Measurements from ENCODE around the gene CSNK1D. TPM values are rescaled to one million over a fixed set of nuclear protein-coding genes. Genes with fewer than 3 reads are reported as not detected.

CSNK1D gene
- total RNA-seq, 1 experiment from 2014 or later = 234 TPM

DNA sequence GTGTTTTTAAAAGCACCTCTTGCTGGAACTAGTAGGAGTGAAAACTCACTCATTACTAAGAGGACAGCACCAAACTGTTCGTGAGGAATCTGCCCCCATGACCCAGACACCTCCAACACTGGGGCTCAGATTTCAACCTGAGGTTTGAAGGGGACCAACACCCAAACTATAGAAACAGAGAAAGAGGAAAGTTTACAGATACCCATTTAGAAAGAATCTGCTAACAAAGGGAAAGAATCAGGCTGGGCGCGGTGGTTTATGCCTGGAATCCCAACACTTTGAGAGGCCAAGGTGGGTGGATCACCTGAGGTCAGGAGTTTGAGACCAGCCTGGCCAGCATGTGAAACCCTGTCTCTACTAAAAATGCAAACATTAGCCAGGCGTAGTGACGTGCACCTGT, 3.4 kb upstream of the CSNK1D start:
- TF ChIP-seq, protein P1, sequence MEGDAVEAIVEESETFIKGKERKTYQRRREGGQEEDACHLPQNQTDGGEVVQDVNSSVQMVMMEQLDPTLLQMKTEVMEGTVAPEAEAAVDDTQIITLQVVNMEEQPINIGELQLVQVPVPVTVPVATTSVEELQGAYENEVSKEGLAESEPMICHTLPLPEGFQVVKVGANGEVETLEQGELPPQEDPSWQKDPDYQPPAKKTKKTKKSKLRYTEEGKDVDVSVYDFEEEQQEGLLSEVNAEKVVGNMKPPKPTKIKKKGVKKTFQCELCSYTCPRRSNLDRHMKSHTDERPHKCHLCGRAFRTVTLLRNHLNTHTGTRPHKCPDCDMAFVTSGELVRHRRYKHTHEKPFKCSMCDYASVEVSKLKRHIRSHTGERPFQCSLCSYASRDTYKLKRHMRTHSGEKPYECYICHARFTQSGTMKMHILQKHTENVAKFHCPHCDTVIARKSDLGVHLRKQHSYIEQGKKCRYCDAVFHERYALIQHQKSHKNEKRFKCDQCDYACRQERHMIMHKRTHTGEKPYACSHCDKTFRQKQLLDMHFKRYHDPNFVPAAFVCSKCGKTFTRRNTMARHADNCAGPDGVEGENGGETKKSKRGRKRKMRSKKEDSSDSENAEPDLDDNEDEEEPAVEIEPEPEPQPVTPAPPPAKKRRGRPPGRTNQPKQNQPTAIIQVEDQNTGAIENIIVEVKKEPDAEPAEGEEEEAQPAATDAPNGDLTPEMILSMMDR (IDR thresholded peaks at IDR 0.05) = no peak
- TF ChIP-seq POLR2AphosphoS5 (IDR thresholded peaks at IDR 0.05; ENCODE audit: low read depth, low read length) (no peak), SIN3A (IDR thresholded peaks at IDR 0.05; ENCODE audit: borderline replicate concordance, insufficient read depth, low read depth, low read length) (no peak), TCF7L2 (IDR thresholded peaks at IDR 0.05; ENCODE audit: low read depth, low read length) (no peak)
- TF ChIP-seq, protein P2, sequence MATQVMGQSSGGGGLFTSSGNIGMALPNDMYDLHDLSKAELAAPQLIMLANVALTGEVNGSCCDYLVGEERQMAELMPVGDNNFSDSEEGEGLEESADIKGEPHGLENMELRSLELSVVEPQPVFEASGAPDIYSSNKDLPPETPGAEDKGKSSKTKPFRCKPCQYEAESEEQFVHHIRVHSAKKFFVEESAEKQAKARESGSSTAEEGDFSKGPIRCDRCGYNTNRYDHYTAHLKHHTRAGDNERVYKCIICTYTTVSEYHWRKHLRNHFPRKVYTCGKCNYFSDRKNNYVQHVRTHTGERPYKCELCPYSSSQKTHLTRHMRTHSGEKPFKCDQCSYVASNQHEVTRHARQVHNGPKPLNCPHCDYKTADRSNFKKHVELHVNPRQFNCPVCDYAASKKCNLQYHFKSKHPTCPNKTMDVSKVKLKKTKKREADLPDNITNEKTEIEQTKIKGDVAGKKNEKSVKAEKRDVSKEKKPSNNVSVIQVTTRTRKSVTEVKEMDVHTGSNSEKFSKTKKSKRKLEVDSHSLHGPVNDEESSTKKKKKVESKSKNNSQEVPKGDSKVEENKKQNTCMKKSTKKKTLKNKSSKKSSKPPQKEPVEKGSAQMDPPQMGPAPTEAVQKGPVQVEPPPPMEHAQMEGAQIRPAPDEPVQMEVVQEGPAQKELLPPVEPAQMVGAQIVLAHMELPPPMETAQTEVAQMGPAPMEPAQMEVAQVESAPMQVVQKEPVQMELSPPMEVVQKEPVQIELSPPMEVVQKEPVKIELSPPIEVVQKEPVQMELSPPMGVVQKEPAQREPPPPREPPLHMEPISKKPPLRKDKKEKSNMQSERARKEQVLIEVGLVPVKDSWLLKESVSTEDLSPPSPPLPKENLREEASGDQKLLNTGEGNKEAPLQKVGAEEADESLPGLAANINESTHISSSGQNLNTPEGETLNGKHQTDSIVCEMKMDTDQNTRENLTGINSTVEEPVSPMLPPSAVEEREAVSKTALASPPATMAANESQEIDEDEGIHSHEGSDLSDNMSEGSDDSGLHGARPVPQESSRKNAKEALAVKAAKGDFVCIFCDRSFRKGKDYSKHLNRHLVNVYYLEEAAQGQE (IDR thresholded peaks at IDR 0.05; ENCODE audit: insufficient read depth in 1 of 2, low read depth in 2 of 2, low read length in 1 of 2) = no peak
- ChIA-PET POLR2A (no interaction called here), CTCF (no interaction called here)
- in situ Hi-C loops (cut with HindIII; ENCODE audit: low pct_unique_long_range_greater_than_20kb, low sequenced_read_pairs) (no loop called here), intact Hi-C loops (cut with micrococcal nuclease; ENCODE audit: unreplicated experiment) (no loop called here)
- H3K27me3 ChIP-seq (ENCODE audit: control insufficient read depth, insufficient read depth, low read length) = no peaks in the 10 kb centered on the region
- ATAC-seq = no peak
- H3K36me3 ChIP-seq (ENCODE audit: control insufficient read depth, insufficient read depth, low read length) = peaks cover 2% of the 10 kb centered on the region; the same call in 1 of the 2 replicates
- no peak overlapping the region for H3K27ac ChIP-seq (ENCODE audit: low read length)
- H3K4me1 ChIP-seq (ENCODE audit: control insufficient read depth, insufficient read depth, low read length) = peaks cover 24% of the 10 kb centered on the region
- H3K9me3 ChIP-seq (ENCODE audit: control insufficient read depth, insufficient read depth, low read depth, low read length) = no peaks in the 10 kb centered on the region
- no peak overlapping the region for H3K4me3 ChIP-seq (ENCODE audit: low read depth in 2 of 2, low read length in 2 of 2)
- no TSS peak for BruUV-seq (replicated peaks)
- DNase-seq (ENCODE audit: low read depth, low spot score) = no peak

DNA sequence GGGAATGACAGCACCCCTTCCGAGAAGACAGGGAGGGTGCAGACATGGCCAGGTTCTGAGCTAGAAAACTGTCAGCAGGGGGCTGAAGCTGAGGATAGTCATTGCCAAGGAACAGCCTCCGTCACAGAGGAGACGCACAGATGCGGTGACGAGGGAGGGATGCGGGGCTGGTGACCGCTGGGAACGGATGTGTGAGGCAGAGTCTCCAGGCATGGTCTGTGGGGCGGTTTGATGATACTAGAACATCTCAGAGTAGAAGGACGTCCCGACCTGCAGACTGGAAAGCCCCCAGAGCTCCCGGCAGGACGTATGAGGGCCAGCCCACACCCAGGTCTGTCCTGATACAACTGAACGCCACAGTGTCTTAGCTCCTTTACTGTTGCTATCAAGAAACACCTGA, 1.8 kb upstream of the CSNK1D start:
- no peak for ATAC-seq
- no peak for DNase-seq (ENCODE audit: low read depth, low spot score)
- CTCF ChIA-PET = interaction anchor here (0.5 kb wide), 1 partner anchor 241 kb away, joined by 11 read pairs; no protein-coding TSS in a partner anchor
- Histone ChIP-seq H3K27ac (ENCODE audit: low read length) (no peak overlapping the region), H3K9me3 (ENCODE audit: control insufficient read depth, insufficient read depth, low read depth, low read length) (no peaks in the 10 kb centered on the region), H3K36me3 (ENCODE audit: control insufficient read depth, insufficient read depth, low read length) (peaks cover 5% of the 10 kb centered on the region), H3K4me3 (ENCODE audit: low read depth in 2 of 2, low read length in 2 of 2) (no peak overlapping the region), H3K4me1 (ENCODE audit: control insufficient read depth, insufficient read depth, low read length) (peaks cover 35% of the 10 kb centered on the region), H3K27me3 (ENCODE audit: control insufficient read depth, insufficient read depth, low read length) (no peaks in the 10 kb centered on the region)
- POLR2A ChIA-PET = no interaction called here
- TF ChIP-seq SIN3A (IDR thresholded peaks at IDR 0.05; ENCODE audit: borderline replicate concordance, insufficient read depth, low read depth, low read length) (no peak), POLR2AphosphoS5 (IDR thresholded peaks at IDR 0.05; ENCODE audit: low read depth, low read length) (no peak), TCF7L2 (IDR thresholded peaks at IDR 0.05; ENCODE audit: low read depth, low read length) (no peak)
- TF ChIP-seq, protein P2 (IDR thresholded peaks at IDR 0.05; ENCODE audit: insufficient read depth in 1 of 2, low read depth in 2 of 2, low read length in 1 of 2) = no peak
- TF ChIP-seq, protein P1 (IDR thresholded peaks at IDR 0.05) = no peak
- BruUV-seq (replicated peaks) = TSS peak; percentile 86
- intact Hi-C loops (cut with micrococcal nuclease; ENCODE audit: unreplicated experiment) = no loop called here
- in situ Hi-C loops (cut with HindIII; ENCODE audit: low pct_unique_long_range_greater_than_20kb, low sequenced_read_pairs) = no loop called here

All from Panc1 (cell line).